GM12874 (cell line): ENCODE measurements around the gene SULT2B1.

Experiments used
- CTCF ChIP-seq: IDR thresholded peaks from 2 replicates; pipeline ENCODE4 v1.5.1; 2011; ENCODE audit warnings: low read depth, mild to moderate bottlenecking, control low read depth, low read length, moderate library complexity; ENCODE audit not compliant: insufficient read depth

Gene SULT2B1

GRCh38 chr19:48619692-48620585, 68.0 kb downstream of the SULT2B1 start:
- TF ChIP-seq CTCF: no peak

DNA sequence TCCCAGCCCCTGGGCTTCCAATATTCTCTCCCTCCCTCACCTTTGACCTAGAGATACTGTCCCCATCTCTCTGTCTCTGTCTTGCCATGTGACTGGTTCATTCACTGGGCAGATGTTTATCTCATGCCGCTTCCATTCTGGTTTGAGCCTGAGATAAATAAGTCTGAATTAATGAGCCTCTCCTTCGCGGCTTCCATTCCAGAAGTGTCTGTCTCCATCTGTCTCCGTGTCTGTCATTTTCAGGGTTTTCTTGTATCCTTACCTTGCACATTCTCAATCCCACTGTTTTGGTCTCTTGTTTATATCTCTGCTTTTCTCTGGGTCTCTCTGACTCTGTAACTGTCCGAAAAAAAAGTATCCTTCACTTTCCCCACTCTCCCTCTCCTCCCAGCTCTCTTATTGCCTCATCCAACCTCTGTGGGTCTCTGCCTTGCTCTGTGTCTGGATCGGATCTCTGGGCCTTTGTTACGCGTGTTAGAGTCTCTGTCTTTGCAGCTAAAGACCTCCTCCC, 71.6 kb downstream of the SULT2B1 start:
- TF ChIP-seq CTCF: no peak

GRCh38 chr19:48624067-48624594, 72.2 kb downstream of the SULT2B1 start:
- TF ChIP-seq CTCF: no peak

GRCh38 chr19:48624791-48625723, 73.1 kb downstream of the SULT2B1 start:
- no peak for TF ChIP-seq CTCF

DNA sequence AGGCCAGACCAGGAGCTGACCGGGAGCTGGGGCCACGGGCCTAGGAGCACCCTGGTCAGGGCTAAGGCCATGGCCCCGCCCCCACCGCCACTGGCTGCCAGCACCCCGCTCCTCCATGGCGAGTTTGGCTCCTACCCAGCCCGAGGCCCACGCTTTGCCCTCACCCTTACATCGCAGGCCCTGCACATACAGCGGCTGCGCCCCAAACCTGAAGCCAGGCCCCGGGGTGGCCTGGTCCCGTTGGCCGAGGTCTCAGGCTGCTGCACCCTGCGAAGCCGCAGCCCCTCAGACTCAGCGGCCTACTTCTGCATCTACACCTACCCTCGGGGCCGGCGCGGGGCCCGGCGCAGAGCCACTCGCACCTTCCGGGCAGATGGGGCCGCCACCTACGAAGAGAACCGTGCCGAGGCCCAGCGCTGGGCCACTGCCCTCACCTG, 73.9 kb downstream of the SULT2B1 start:
- no peak for TF ChIP-seq CTCF

- TF ChIP-seq CTCF: no peak
These were observed 75.4 kb downstream of the SULT2B1 start for GRCh38 chr19:48627201-48627864.
